T1000 (cell line): ENCODE measurements around the gene TRIM61.
"Not testable (repeated sequence)": the region's sequence is repeated elsewhere in the genome, so short reads cannot be mapped to it uniquely, and the experiment has no call there.

Experiments used
- DNase-seq: peaks from one replicate; lab custom pipeline; 2025; ENCODE audit warnings: mixed read lengths; lab: John Stamatoyannopoulos, UW

The TRIM61 gene

DNA sequence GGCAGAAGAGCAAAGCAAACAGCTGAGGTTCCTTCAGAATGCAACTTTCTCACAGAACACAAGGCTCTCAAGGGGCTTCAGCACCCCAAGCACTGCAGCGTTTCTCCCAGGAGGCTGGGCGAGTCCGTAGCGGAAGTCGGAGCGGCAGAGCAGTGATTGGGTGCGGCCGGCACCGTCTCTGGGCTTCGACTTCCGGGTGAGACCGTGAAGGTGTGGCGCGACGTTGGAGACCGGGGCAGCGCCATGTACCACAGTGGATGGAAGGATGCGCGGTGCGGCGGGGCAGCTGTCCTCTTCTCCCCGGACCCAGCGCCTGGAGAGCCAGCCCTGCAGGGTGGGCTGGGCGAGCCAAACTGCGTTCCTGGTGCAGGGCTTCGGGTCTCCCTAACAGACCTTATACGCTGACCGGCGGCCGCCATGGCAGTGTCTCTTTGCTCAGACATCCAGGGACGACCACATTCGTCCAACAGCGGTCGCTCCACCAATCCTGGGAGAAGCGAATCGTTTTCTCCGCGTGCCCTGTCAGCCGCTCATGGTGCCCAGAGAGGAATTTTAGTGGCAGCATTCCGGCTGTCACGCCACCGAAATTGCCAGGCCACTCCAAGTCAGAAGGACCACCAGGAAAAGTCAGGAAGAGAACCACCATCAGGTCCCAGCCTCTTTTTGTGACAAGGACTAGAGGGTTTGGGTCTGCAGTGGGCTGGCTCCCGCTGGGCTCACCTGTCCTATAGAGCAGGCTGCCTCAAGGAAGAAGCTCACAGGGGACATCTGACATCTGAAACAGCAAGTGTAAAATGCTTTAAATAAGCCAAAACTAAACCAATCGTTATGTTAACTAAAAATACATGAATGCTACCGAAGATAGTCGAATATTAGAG lies 20.5 kb downstream of the TRIM61 start:
- peak; percentile 5 for DNase-seq

GRCh38 chr4:164955107-164955805 lies 22.2 kb downstream of the TRIM61 start:
- no peak for DNase-seq

DNA sequence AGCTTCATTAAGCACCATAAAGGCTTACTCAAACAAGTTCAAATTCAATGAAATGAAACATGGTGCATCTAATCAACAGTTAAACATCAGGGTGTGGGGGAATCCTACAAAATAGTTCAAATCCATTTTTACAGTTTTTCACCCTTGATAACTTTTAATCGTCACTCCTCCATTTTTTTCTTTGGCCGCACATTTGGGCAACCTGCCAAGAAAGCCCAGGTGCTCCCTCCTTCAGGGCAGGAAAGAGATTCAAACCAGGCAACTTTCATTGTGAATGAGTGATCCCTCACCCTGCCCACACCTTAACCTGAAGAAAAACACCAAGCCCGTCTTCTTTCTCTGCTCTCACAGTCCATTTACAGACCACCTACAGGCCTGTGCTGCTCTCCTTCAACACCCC lies 24.9 kb downstream of the TRIM61 start:
- DNase-seq = no peak

DNA sequence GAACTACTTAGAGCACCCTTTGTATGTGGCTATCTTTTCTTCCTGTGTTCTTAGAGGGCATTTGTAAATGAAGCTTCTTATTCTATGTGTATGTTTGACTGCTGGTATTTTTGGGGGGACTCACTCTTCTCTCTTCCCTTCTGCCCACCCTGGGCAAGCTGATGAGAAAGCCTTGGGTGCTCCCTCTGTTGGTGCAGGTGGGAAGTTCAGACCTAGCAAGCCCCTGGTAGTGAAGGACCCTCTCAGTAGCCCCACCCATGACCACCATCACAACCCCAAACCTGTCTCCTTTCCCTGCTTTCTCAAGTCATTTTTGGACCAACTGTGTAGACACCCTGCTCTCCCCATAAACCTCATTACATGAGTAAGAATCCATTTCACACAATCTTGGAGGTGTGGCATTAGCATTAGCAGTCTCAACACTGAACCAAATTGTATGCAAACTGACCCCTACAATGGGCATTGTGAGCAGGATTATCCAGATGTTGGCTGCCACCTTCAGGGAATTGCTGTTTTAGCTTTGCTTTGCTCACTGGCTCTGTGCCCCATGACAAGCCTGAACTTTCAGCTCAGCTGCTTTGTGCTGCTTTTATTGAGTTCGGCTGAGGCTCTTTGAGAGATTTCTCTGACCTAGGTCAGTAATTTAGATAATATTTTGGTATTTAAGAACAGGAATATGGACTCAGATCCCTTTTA lies 27.9 kb downstream of the TRIM61 start:
- DNase-seq = no peak

- no peak for DNase-seq
Measured at GRCh38 chr4:164948975-164949374, 28.5 kb downstream of the TRIM61 start.

- not testable (repeated sequence) for DNase-seq
Measured at GRCh38 chr4:164948006-164948405, 29.5 kb downstream of the TRIM61 start.

GRCh38 chr4:164946810-164947209 lies 30.6 kb downstream of the TRIM61 start:
- DNase-seq = no peak

GRCh38 chr4:164945146-164945545 lies 32.3 kb downstream of the TRIM61 start:
- no peak for DNase-seq

DNA sequence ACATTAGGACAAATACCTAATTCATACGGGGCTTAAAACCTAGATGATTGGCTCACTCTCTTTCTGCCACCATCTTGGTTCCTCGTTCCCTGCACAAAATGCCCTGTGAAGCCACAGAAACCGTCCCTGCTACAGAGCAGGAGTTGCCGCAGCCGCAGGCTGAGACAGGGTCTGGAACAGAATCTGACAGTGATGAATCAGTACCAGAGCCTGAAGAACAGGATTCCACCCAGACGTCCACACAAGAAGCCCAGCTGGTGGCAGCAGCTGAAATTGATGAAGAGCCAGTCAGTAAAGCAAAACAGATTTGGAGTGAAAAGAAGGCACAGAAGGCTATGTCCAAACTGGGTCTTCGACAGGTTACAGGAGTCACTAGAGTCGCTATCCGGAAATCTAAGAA lies 34.3 kb downstream of the TRIM61 start:
- DNase-seq = no peak

- DNase-seq = no peak
Measured at GRCh38 chr4:164937576-164938270, 39.7 kb downstream of the TRIM61 start.

- not testable (repeated sequence) for DNase-seq
Measured at GRCh38 chr4:164935865-164936606, 41.4 kb downstream of the TRIM61 start.

DNA sequence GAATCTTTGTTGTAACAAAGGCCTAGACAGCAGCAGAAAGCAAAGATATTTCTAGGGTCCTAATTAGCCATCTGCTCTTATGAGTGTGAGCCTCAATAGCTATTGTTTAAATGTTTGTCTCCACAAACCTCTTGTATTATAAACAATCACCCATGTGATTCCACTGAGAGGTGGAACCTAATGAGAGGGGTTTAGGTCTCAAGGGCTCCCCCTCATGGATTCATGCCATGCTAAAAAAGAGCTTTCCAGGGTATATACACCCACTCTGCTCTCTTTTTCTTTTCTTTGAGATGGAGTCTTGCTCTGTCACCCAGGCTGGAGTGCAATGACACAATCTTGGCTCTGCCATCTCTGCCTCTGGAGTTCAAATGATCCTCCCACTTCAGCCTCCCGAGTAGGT lies 42.1 kb downstream of the TRIM61 start:
- no peak for DNase-seq

DNA sequence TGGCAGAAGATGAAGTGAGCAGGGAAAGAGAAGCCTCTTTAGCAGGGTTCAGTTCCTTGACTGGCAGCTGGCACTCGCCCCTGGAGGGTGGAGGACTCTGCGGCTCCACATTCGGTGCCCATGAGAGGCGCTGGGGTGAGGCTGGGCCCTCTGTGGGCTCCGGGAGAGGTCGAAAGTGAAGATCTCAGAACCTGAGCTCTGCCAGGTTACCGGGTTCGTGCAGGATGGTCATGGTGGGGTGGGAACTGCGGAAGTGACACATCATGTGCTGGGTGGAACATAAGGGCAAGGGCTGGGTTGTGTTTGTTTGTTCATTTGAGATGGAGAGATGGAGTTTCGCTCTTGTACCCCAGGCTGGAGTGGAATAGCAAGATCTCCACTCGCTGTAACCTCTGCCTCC lies 44.2 kb downstream of the TRIM61 start:
- no peak for DNase-seq

DNA sequence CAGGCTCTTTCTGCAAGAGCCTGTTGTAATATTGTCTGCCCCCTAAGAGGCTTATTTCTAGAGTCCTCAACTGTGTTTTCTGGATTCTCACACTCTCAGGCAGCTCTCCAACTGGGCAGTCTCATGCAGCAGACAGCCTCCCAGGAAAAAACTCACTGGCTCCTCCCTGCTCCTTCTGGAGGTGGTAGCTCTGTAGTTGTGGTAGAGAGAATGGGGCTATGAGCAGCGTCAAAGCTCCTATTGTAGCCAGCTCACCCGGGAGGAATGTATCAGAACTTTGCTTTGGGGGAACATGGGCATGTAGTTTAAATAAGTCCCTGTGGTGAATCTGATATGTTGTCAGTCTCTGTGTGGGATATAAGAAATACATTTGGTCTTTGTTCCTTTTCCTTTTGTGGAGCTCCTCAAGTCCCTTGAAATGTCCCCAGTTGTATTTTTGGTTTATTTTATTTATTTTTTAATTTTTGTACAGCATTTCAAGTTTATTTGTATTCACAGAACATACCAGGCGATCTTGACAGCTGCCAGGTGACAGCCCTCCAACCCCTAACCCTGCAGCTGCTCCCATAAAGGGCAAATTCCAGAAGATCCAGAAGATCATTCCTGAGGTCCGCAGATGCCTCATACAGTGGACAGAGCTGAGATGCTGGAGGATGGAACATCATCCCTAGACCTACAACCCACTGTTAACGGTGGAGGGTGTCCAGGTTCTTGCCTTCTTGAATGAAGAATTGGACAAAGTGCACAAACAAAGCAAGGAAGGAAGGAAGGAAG lies 45.7 kb downstream of the TRIM61 start:
- DNase-seq = no peak

- DNase-seq = no peak
Measured at GRCh38 chr4:164930647-164931046, 46.8 kb downstream of the TRIM61 start.

- DNase-seq = not testable (repeated sequence)
Measured at GRCh38 chr4:164927101-164927500, 50.4 kb downstream of the TRIM61 start.

DNA sequence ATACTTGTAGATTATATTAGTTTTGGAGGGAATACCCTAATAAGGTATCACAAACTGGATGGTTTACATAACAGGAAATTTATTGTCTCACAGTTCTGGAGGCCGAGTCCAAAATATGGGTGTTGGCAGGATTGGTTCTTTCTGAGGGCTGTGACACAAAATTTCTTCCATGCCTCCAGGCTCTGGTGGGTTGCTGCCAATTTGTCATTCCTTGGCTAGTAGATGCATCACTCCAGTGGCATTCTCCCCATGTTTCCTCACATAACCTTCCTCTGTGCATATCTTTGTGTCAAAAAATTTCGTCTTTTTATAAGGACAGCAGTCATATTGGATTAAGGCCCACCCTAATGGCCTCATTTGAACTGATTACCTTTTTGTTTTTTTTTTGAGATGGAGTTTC lies 51.2 kb downstream of the TRIM61 start:
- DNase-seq = no peak

GRCh38 chr4:164924670-164925238 lies 52.7 kb downstream of the TRIM61 start:
- no peak for DNase-seq

- DNase-seq = no peak
Measured at GRCh38 chr4:164918956-164919355, 58.5 kb downstream of the TRIM61 start.
